Calu3 (cell line): ENCODE measurements around the gene ADARB1. TPM values are rescaled to one million over a fixed set of nuclear protein-coding genes. Genes with fewer than 3 reads are reported as not detected.

Experiments used
- BruUV-seq: library from RNA; stranded (reverse); fragments of 400-500 nt; replicated peaks from 2 replicates; lab custom pipeline; 2021; lab: Mats Ljungman, UMichigan
- CTCF ChIA-PET: fragments of 300-600 bp; sonication (Branson Sonifier 250); formaldehyde crosslinking; loops from one replicate; lab custom pipeline; 2022; ENCODE audit warnings: antibody characterized with exemption; lab: Charles Lee
- DNase-seq: peaks from one replicate; pipeline ENCODE4 v3.0.0; 2022
- H3K27ac Mint-ChIP-seq: one replicate; pipeline ENCODE4 v1.8.0; 2022; ENCODE audit warnings: mixed read lengths; ENCODE audit not compliant: unreplicated experiment
- H3K27me3 Mint-ChIP-seq: one replicate; pipeline ENCODE4 v1.8.0; 2022; ENCODE audit warnings: mixed read lengths; ENCODE audit not compliant: unreplicated experiment
- H3K36me3 Mint-ChIP-seq: one replicate; pipeline ENCODE4 v1.8.0; 2022; ENCODE audit warnings: mild to moderate bottlenecking, moderate library complexity, mixed read lengths; ENCODE audit not compliant: insufficient read depth, unreplicated experiment
- H3K4me1 Mint-ChIP-seq: one replicate; pipeline ENCODE4 v1.8.0; 2022; ENCODE audit warnings: mild to moderate bottlenecking, low read depth, mixed read lengths; ENCODE audit not compliant: unreplicated experiment
- H3K4me3 Mint-ChIP-seq: one replicate; pipeline ENCODE4 v1.8.0; 2022; ENCODE audit warnings: mild to moderate bottlenecking, low read depth, moderate library complexity, mixed read lengths; ENCODE audit not compliant: unreplicated experiment
- H3K9me3 Mint-ChIP-seq: one replicate; pipeline ENCODE4 v1.8.0; 2022; ENCODE audit warnings: low read depth, mixed read lengths; ENCODE audit not compliant: unreplicated experiment
- intact Hi-C: fragments of 100-400 bp; cut with micrococcal nuclease; formaldehyde crosslinking; loops from one replicate; pipeline ENCODE4 v1.10.0; 2022; ENCODE audit not compliant: unreplicated experiment
- total RNA-seq: library from RNA; stranded (reverse); gene quantifications from 2 replicates; pipeline ENCODE4 v1.2.3, GENCODE V29; 2022
- TF ChIP-seq, protein P1 (sequence below): fragments of 200-600 bp; IDR thresholded peaks from one replicate; pipeline ENCODE4 v1.8.0; 2022; ENCODE audit warnings: antibody characterized with exemption; ENCODE audit not compliant: unreplicated experiment

The ADARB1 gene
- total RNA-seq, 1 experiment from 2014 or later = 2.8 TPM

GRCh38 chr21:45196620-45197019, 122.2 kb downstream of the ADARB1 start:
- DNase-seq = no peak
- no peaks in the 10 kb centered on the region for H3K4me1 Mint-ChIP-seq
- CTCF ChIA-PET = no interaction called here
- no peaks in the 10 kb centered on the region for H3K36me3 Mint-ChIP-seq
- no peak overlapping the region for H3K27ac Mint-ChIP-seq
- no peaks in the 10 kb centered on the region for H3K9me3 Mint-ChIP-seq
- BruUV-seq = no TSS peak
- TF ChIP-seq, protein P1, sequence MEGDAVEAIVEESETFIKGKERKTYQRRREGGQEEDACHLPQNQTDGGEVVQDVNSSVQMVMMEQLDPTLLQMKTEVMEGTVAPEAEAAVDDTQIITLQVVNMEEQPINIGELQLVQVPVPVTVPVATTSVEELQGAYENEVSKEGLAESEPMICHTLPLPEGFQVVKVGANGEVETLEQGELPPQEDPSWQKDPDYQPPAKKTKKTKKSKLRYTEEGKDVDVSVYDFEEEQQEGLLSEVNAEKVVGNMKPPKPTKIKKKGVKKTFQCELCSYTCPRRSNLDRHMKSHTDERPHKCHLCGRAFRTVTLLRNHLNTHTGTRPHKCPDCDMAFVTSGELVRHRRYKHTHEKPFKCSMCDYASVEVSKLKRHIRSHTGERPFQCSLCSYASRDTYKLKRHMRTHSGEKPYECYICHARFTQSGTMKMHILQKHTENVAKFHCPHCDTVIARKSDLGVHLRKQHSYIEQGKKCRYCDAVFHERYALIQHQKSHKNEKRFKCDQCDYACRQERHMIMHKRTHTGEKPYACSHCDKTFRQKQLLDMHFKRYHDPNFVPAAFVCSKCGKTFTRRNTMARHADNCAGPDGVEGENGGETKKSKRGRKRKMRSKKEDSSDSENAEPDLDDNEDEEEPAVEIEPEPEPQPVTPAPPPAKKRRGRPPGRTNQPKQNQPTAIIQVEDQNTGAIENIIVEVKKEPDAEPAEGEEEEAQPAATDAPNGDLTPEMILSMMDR = no peak
- H3K4me3 Mint-ChIP-seq = no peak overlapping the region
- H3K27me3 Mint-ChIP-seq = peaks cover 80% of the 10 kb centered on the region
- intact Hi-C loops = no loop called here

- TF ChIP-seq, protein P1 = no peak
- Mint-ChIP-seq H3K4me1 (no peaks in the 10 kb centered on the region), H3K27me3 (peaks cover 88% of the 10 kb centered on the region), H3K27ac (no peak overlapping the region), H3K4me3 (no peak overlapping the region), H3K36me3 (no peaks in the 10 kb centered on the region), H3K9me3 (no peaks in the 10 kb centered on the region)
- DNase-seq = no peak
- intact Hi-C loops = no loop called here
- CTCF ChIA-PET = no interaction called here
- no TSS peak for BruUV-seq
These were observed 124.8 kb downstream of the ADARB1 start for GRCh38 chr21:45199201-45199600.

GRCh38 chr21:45200031-45200430, 125.7 kb downstream of the ADARB1 start:
- H3K4me3 Mint-ChIP-seq = no peak overlapping the region
- no TSS peak for BruUV-seq
- no peaks in the 10 kb centered on the region for H3K36me3 Mint-ChIP-seq
- no peaks in the 10 kb centered on the region for H3K4me1 Mint-ChIP-seq
- DNase-seq = no peak
- TF ChIP-seq, protein P1 = no peak
- intact Hi-C loops = no loop called here
- no peak overlapping the region for H3K27ac Mint-ChIP-seq
- CTCF ChIA-PET = no interaction called here
- H3K27me3 Mint-ChIP-seq = peaks cover 80% of the 10 kb centered on the region
- H3K9me3 Mint-ChIP-seq = no peaks in the 10 kb centered on the region

DNA sequence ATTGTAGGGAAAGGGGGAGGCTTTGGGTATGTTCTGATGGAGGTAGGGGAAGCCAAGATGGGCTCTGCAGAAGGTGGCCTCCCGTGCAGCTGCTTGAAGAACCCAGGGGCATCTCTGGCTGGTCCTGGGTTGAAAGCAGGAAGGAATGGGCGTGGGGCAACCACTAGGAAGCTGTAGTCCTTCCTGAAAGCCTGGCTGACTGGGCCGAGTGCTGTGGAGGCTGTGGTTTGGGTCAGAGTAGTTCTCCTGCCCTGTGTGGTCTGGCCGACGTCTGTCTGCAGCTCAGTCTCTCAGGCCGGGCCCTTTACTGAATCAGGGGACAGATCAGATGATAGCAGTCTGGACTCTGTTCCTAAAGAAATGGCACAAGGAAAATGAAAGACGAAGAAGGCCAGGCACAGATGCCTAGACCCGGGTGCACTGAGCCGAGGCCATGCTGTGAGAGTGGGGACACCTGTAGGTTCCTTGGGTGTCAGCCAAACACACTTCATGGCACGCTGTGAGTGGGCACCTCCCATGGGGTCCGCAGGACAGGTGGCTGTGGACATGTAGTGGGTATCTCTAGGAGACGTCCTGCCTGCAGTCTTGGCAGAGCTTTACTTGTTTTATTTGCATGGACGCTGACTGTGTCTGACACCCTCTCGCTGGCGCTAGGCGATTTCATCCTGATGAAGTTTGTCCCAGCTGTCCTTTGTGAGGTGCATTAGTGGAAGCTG, 126.4 kb downstream of the ADARB1 start:
- CTCF ChIA-PET = no interaction called here
- TF ChIP-seq, protein P1 = no peak
- peaks cover 73% of the 10 kb centered on the region for H3K27me3 Mint-ChIP-seq
- H3K4me3 Mint-ChIP-seq = no peak overlapping the region
- H3K36me3 Mint-ChIP-seq = no peaks in the 10 kb centered on the region
- no peak for DNase-seq
- no TSS peak for BruUV-seq
- intact Hi-C loops = no loop called here
- no peaks in the 10 kb centered on the region for H3K9me3 Mint-ChIP-seq
- no peak overlapping the region for H3K27ac Mint-ChIP-seq
- no peaks in the 10 kb centered on the region for H3K4me1 Mint-ChIP-seq
